ENCODE data around the gene SIRPB1.
"Not testable (repeated sequence)": the region's sequence is repeated elsewhere in the genome, so short reads cannot be mapped to it uniquely, and the experiment has no call there.

SIRPB1 gene

GRCh38 chr20:1619861-1620444 is at the start of gene SIRPB1:
TSS of gene SIRPB1 (minus strand) at chr20:1620009. CDS start at chr20:1619944, 65 bp downstream.
- peak; percentile 95 for DNase-seq

- DNase-seq: no peak
Measured at GRCh38 chr20:1669304-1669703, 49.5 kb upstream of the SIRPB1 start.

- no peak for DNase-seq
Measured at GRCh38 chr20:1667502-1668085, 47.8 kb upstream of the SIRPB1 start.

GRCh38 chr20:1666802-1667201 is 47.0 kb upstream of the SIRPB1 start:
- DNase-seq: no peak

GRCh38 chr20:1665345-1665744 is 45.5 kb upstream of the SIRPB1 start:
- DNase-seq: no peak

- DNase-seq: peak; percentile 21
Measured at GRCh38 chr20:1664911-1665310, 45.1 kb upstream of the SIRPB1 start.

- DNase-seq: no peak
Measured at GRCh38 chr20:1663917-1664316, 44.1 kb upstream of the SIRPB1 start.

- no peak for DNase-seq
Measured at GRCh38 chr20:1661542-1662299, 41.9 kb upstream of the SIRPB1 start.

GRCh38 chr20:1660246-1660645 is 40.4 kb upstream of the SIRPB1 start:
- no peak for DNase-seq

- no peak for DNase-seq
Measured at GRCh38 chr20:1657556-1658334, 37.9 kb upstream of the SIRPB1 start, which contains the start of gene SIRPG. TSS of gene SIRPG (minus strand) at chr20:1657779. CDS start at chr20:1657714, 65 bp downstream.

GRCh38 chr20:1656844-1657243 is 37.0 kb upstream of the SIRPB1 start:
- DNase-seq: no peak

GRCh38 chr20:1654996-1655395 is 35.2 kb upstream of the SIRPB1 start:
- no peak for DNase-seq

- DNase-seq: peak; percentile 12
Measured at GRCh38 chr20:1652960-1653359, 33.2 kb upstream of the SIRPB1 start.

GRCh38 chr20:1652104-1652503 is 32.3 kb upstream of the SIRPB1 start:
- DNase-seq: no peak

GRCh38 chr20:1651268-1652058 is 31.7 kb upstream of the SIRPB1 start:
- DNase-seq: no peak

- no peak for DNase-seq
Measured at GRCh38 chr20:1648101-1648500, 28.3 kb upstream of the SIRPB1 start.

GRCh38 chr20:1646975-1647431 is 27.2 kb upstream of the SIRPB1 start:
- DNase-seq: no peak

- DNase-seq: no peak
Measured at GRCh38 chr20:1644101-1644962, 24.5 kb upstream of the SIRPB1 start.

- not testable (repeated sequence) for DNase-seq
Measured at GRCh38 chr20:1638643-1639042, 18.8 kb upstream of the SIRPB1 start.

- no peak for DNase-seq
Measured at GRCh38 chr20:1637755-1638154, 17.9 kb upstream of the SIRPB1 start.

GRCh38 chr20:1637226-1637625 is 17.4 kb upstream of the SIRPB1 start:
- DNase-seq: no peak

Measured in GF-D8 (cell line).